Colonic mucosa (tissue), 4 donors: Measurements from ENCODE around the gene SLA2. TPM values are rescaled to one million over a fixed set of nuclear protein-coding genes. Genes with fewer than 3 reads are reported as not detected.
"Not testable (repeated sequence)": the region's sequence is repeated elsewhere in the genome, so short reads cannot be mapped to it uniquely, and the experiment has no call there.

ENCODE experiments used
- DNase-seq: peaks from one replicate; pipeline ENCODE4 v3.0.0-alpha.2; 2020
- H3K27ac ChIP-seq: fragments of 200-600 bp; one replicate; pipeline ENCODE4 v1.8.0; 2021
- H3K27me3 ChIP-seq: fragments of 200-600 bp; one replicate; pipeline ENCODE4 v1.8.0; 2021
- H3K36me3 ChIP-seq: fragments of 200-600 bp; one replicate; pipeline ENCODE4 v1.8.0; 2021
- H3K4me1 ChIP-seq: fragments of 200-600 bp; one replicate; pipeline ENCODE4 v1.8.0; 2021; ENCODE audit warnings: mild to moderate bottlenecking
- H3K4me3 ChIP-seq: fragments of 200-600 bp; one replicate; pipeline ENCODE4 v1.8.0; 2021
- H3K9ac ChIP-seq, 2 donors: one replicate each; pipeline ENCODE4 v1.7.0; 2013; ENCODE audit warnings: control low read depth in 2 of 2, low read depth in 2 of 2, low read length in 2 of 2
- H3K9me3 ChIP-seq: fragments of 200-600 bp; one replicate; pipeline ENCODE4 v1.8.0; 2021
- CTCF ChIP-seq: fragments of 200-600 bp; IDR thresholded peaks from one replicate; pipeline ENCODE4 v1.8.0; 2022; ENCODE audit warnings: antibody characterized with exemption, mild to moderate bottlenecking
- intact Hi-C: fragments of 100-400 bp; cut with DNase I; formaldehyde crosslinking; loops from one replicate; pipeline ENCODE4 v1.14.1; 2022
- total RNA-seq, 2 donors: library from RNA; stranded (reverse); fragmentation: NEBNext Ultra II Directional in 1 of 2; extraction: Animal tissue kit (Norgen Biotek cat#: 25700) in 1 of 2; gene quantifications; one replicate each; pipeline ENCODE4 v1.2.1, GENCODE V29; 2021
- donor health status: healthy.
- donor health status: DM: no; HTN: no; CAD: no.
- donor health status: DM: no; HTN: no; CAD: no.

SLA2 gene
- total RNA-seq, 2 donors from 2014 or later, result 0.58 to 0.59 TPM

- H3K9ac ChIP-seq, result peak overlapping the region; percentile 58 to 66
- no peaks in the 10 kb centered on the region for H3K4me1 ChIP-seq
- H3K4me3 ChIP-seq, result peak overlapping the region; percentile 57
- H3K27ac ChIP-seq, result peak overlapping the region; percentile 74
- TF ChIP-seq CTCF, result no peak
- peak; percentile 33 for DNase-seq
- H3K36me3 ChIP-seq, result no peaks in the 10 kb centered on the region
- no peaks in the 10 kb centered on the region for H3K27me3 ChIP-seq
- H3K9me3 ChIP-seq, result no peaks in the 10 kb centered on the region
- intact Hi-C loops, result no loop called here
These were observed 73.3 kb downstream of the SLA2 start for GRCh38 chr20:36572701-36573102.

DNA sequence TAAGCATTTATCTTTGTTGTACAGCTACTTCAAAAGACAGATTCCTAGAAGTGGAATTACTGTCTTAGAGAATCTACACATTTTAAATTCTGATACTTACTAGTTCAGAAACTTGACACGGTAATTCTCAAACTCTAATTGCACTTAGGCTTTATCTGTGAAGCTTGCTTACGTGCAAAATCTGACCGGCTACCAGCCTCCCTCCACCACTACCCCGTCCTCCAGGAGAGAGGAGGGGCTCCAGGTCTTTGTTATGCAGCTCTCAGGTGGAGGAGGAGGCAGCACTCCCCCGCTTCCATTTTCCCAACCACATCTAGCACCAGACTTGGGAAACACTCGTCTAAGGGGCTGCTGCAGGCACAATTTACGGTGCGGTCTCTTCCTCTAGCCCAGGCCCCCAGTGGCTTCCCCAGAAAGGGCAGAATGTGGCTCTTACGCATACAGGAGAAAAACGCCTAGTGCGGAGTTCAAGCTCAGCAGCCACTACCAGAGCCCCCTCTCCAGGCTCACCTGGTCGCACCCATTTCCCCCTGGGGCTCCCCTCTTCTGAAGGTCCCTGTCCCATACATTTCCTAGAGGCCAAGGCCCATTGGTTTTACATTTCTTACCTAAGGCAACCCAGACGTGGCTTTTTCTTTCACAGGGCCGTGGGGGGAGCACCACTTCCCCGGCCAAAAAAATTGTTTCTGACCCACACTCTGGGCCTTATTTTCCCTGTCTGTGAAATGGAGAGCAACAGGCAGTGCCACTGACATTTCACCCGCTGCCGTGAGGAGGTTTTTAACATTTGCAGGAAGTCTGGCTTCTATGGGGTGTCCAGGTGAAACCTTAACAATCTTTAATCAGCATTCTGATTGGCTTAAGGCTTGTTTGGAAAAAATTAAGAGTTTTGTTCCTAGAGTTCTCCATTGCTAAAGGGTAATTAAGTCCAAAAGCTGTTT, 74.2 kb downstream of the SLA2 start:
- no peak overlapping the region for H3K4me3 ChIP-seq
- DNase-seq, result no peak
- no peak overlapping the region for H3K27ac ChIP-seq
- no peak overlapping the region for H3K9ac ChIP-seq
- H3K9me3 ChIP-seq, result no peaks in the 10 kb centered on the region
- no peak for TF ChIP-seq CTCF
- no peaks in the 10 kb centered on the region for H3K27me3 ChIP-seq
- intact Hi-C loops, result no loop called here
- no peaks in the 10 kb centered on the region for H3K36me3 ChIP-seq
- H3K4me1 ChIP-seq, result no peaks in the 10 kb centered on the region

DNA sequence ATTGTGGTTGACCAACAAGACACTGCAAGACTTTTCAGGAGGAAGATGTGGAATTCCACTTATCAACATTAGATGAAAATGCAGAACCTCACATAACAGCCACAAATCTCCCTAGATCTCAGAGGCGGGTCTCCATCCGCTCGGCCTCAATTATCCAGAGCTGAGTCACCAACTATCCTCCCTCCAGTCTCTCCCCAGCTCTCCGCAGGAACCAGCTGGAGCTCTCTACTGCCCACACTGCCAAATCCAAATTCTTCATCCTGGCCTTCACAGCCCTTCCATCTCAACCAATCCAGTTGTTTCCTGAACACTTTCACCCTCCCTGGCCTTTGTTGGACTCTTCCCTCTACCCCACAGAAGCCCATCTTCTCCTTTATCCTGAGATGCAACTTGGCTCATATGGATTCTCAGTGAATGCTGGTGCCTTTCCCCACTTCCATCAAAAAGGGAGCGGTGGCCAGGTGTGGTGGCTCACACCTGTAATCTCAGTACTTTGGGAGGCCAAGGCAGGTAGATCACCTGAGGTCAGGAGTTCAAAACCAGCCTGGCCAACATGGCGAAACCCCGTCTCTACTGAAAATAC, 76.1 kb downstream of the SLA2 start:
- H3K4me1 ChIP-seq, result no peaks in the 10 kb centered on the region
- H3K27me3 ChIP-seq, result no peaks in the 10 kb centered on the region
- H3K36me3 ChIP-seq, result no peaks in the 10 kb centered on the region
- no peak for TF ChIP-seq CTCF
- intact Hi-C loops, result no loop called here
- no peak overlapping the region for H3K9ac ChIP-seq
- H3K4me3 ChIP-seq, result no peak overlapping the region
- no peaks in the 10 kb centered on the region for H3K9me3 ChIP-seq
- H3K27ac ChIP-seq, result no peak overlapping the region
- no peak for DNase-seq

DNA sequence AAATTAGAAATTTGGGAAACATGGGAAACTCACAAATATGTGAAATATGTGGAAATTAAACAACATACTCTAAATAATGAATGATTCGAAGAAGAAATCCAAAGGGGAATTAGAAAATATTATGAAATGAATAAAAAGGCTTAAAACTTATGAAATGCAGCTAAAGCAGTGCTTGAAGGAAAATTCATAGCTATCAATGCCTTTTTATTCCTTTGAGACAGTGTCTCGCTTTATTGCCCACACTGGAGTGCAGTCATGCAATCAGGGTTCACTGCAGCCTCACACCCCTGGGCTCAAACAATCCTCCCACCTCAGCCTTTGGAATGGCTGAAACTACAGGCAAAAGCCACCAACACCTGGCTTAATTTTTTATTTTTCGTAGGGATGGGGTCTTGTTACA, 80.5 kb downstream of the SLA2 start:
- intact Hi-C loops, result no loop called here
- no peak for TF ChIP-seq CTCF

DNA sequence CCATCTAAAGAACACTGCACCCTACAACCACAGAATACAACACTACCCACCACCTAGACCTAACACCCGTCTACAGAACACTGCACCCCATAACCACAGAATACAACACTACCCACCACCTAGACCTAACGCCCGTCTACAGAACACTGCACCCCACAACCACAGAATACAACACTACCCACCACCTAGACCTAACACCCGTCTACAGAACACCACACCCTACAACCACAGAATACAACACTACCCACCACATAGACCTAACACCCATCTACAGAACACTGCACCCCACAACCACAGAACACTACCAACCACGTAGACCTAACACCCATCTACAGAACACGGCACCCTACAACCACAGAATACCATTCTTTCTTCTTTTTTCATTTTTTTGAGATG, 81.3 kb downstream of the SLA2 start:
- H3K27ac ChIP-seq, DNase-seq, H3K36me3 ChIP-seq, H3K27me3 ChIP-seq, H3K4me1 ChIP-seq, H3K9ac ChIP-seq, H3K9me3 ChIP-seq, H3K4me3 ChIP-seq, intact Hi-C loops: not testable (repeated sequence)

More for the DNA sequence above, 80.5 kb downstream of the SLA2 start:
- Histone ChIP-seq H3K9ac (no peak overlapping the region), H3K27me3 (no peaks in the 10 kb centered on the region), H3K4me3 (no peak overlapping the region), H3K36me3 (no peaks in the 10 kb centered on the region), H3K27ac (no peak overlapping the region), H3K9me3 (no peaks in the 10 kb centered on the region), H3K4me1 (no peaks in the 10 kb centered on the region)
- no peak for DNase-seq

- H3K4me3 ChIP-seq, H3K36me3 ChIP-seq, H3K27me3 ChIP-seq, DNase-seq, H3K4me1 ChIP-seq, H3K9ac ChIP-seq, intact Hi-C loops, H3K9me3 ChIP-seq, H3K27ac ChIP-seq: not testable (repeated sequence)
These were observed 81.8 kb downstream of the SLA2 start for GRCh38 chr20:36564078-36564725.
